ENCODE data around the gene TMEM234. TPM values are rescaled to one million over a fixed set of nuclear protein-coding genes. Genes with fewer than 3 reads are reported as not detected.
A peak's percentile ranks its signal among the peaks of the same experiment; 100 is the strongest.

Gene TMEM234
- total RNA-seq, 6 experiments from 2014 or later, result 3.4 to 7.2 (median 5.9) TPM

DNA sequence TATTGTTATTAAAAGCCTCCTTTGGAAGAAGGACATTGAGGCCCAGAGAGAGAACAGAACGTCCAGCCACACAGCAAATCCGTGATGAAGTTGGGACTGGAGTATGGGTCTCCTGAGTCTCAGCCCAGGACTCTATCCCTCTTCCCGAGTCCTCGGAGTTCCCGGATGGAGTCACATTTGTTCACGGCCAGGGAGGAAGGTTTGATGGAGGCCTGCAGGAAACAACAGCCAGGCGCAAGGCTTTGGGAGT lies 43.0 kb downstream of the TMEM234 start:
- ATAC-seq, result no peak
- Histone ChIP-seq H3K9me3 (no peaks in the 10 kb centered on the region), H3K4me1 (peaks cover 0 to 46% (median 19%) of the 10 kb centered on the region in 4 donors), H3K4me3 (peak overlapping the region; percentile 49 to 87 (median 84)), H3K27ac (peak overlapping the region; percentile 80 to 95 (median 81)), H3K27me3 (no peaks in the 10 kb centered on the region), H3K36me3 (peaks cover 0 to 15% (median 6%) of the 10 kb centered on the region in 4 donors)
- DNase-seq, result no peak
- WGBS (ENCODE audit: insufficient coverage, low coverage, low lambda C conversion rate, missing lambda C conversion rate), result 4% methylated on average over 6 of the region's 7 CpGs
- TF ChIP-seq CTCF (IDR thresholded peaks at IDR 0.05) (no peak), POLR2A (IDR thresholded peaks at IDR 0.05) (no peak)
- intact Hi-C loops (cut with DNase I), result no loop called here

DNA sequence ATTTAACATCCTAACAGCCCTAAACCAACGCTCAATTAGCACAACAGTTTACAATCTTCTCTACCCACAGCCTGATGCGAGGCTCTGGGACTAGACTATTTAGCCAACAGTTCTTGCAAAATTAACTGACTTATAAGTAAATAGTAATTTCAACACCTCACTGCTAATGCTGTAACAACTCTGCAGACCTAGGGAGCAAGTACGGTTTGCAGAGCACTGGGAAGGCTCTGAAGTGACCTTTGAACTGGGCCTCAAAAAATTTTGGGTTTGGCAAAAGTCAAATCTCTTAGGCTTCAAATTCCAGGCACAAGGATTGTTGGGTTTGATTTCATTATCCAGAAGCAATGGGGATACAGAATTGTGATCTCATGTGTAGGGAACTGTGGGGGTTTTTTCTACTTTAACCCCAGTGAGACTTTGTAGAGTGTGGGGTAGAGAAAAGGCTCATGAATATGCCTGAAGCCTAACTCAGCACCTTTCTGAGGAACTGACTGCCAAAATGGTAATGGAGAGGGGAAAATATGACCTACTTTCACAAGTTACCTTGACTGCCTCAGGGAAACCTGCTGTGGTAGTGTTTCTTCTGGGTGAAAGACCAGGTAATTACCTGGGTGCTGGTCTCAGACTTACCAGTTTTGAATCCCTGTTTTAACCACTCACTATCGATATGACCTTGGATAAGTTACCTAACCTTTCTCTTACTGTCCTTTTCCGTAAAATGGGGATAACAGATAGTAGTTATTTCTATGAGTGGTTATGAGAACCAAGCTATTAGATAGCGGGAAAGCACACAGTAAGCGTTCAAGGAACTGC lies 43.6 kb downstream of the TMEM234 start:
- H3K36me3 ChIP-seq, result peaks cover 0 to 10% (median 3%) of the 10 kb centered on the region in 4 donors
- DNase-seq (peak in 1 of 3 donors; percentile 72), ATAC-seq (peak; percentile 55 to 71 (median 58))
- H3K27me3 ChIP-seq, result no peaks in the 10 kb centered on the region
- no peaks in the 10 kb centered on the region for H3K9me3 ChIP-seq
- WGBS (ENCODE audit: insufficient coverage, low coverage, low lambda C conversion rate, missing lambda C conversion rate), result 30% methylated on average over 7 of the region's 7 CpGs
- peak overlapping the region; percentile 80 to 95 (median 81) for H3K27ac ChIP-seq
- peak overlapping the region in 2 of 3 donors; percentile 84 to 87 for H3K4me3 ChIP-seq
- peaks cover 0 to 46% (median 19%) of the 10 kb centered on the region in 4 donors for H3K4me1 ChIP-seq
- TF ChIP-seq CTCF (IDR thresholded peaks at IDR 0.05) (no peak), POLR2A (IDR thresholded peaks at IDR 0.05) (no peak)
- intact Hi-C loops (cut with DNase I), result no loop called here

GRCh38 chr1:32172621-32173245 lies 49.4 kb downstream of the TMEM234 start:
- WGBS (ENCODE audit: insufficient coverage, low coverage, low lambda C conversion rate, missing lambda C conversion rate), result 93% methylated on average over 1 of the region's 1 CpG
- Histone ChIP-seq H3K36me3 (peaks cover 0 to 41% (median 21%) of the 10 kb centered on the region in 4 donors), H3K4me1 (peaks cover 0 to 14% (median 6%) of the 10 kb centered on the region in 4 donors), H3K27me3 (no peaks in the 10 kb centered on the region), H3K9me3 (no peaks in the 10 kb centered on the region), H3K27ac (no peak overlapping the region), H3K4me3 (no peak overlapping the region)
- ATAC-seq (no peak), DNase-seq (no peak)
- TF ChIP-seq POLR2A (IDR thresholded peaks at IDR 0.05), result no peak
- no peak for TF ChIP-seq CTCF (IDR thresholded peaks at IDR 0.05)
- intact Hi-C loops (cut with DNase I), result no loop called here

DNA sequence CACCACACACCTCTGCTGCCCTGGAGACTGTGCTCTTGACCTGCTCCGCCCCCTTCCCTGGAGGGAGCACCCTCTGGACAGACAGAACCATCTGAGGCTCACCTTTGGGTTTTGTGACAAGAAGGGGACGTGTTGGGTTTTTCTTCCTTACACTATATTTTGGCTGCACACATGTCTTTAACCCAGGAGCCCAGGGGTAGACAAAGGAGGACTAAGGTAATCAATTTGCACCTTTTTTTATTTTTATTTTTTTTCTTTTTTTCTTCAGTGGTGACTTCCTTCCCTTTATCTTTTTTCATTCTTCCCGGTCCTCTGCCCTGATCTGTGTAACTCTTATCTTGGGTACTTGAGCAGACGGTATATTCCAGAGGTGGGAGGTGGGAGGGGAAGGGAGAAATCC lies 51.2 kb downstream of the TMEM234 start:
- TF ChIP-seq POLR2A (IDR thresholded peaks at IDR 0.05) (no peak), CTCF (IDR thresholded peaks at IDR 0.05) (no peak)
- Histone ChIP-seq H3K27ac (no peak overlapping the region), H3K36me3 (peaks cover 0 to 57% (median 28%) of the 10 kb centered on the region in 4 donors), H3K9me3 (no peaks in the 10 kb centered on the region), H3K4me3 (no peak overlapping the region), H3K4me1 (no peaks in the 10 kb centered on the region), H3K27me3 (no peaks in the 10 kb centered on the region)
- intact Hi-C loops (cut with DNase I), result no loop called here
- 81% methylated on average over 4 of the region's 4 CpGs for WGBS (ENCODE audit: insufficient coverage, low coverage, low lambda C conversion rate, missing lambda C conversion rate)
- DNase-seq (no peak), ATAC-seq (no peak)

Small RNA genes within 50 kb of the gene (small RNA-seq; reads per million reads assigned to genes)
- 0 reads per million in 2 experiments for gene RF00017

Other genes starting within 250 kb of the TMEM234 start
- gene KHDRBS1, start 208.5 kb downstream of the TMEM234 start, total RNA-seq, result 10 to 100 TPM; 22.8 to 38.2 (median 34.0) TPM
- 10 to 100 TPM in 1 of 6 experiments, 1 to 10 TPM in 5; 4.0 to 10.3 (median 6.3) TPM for gene TMEM39B, start 149.4 kb downstream of the TMEM234 start, total RNA-seq
- 10 to 100 TPM; 23.4 to 44.6 (median 34.0) TPM for gene KPNA6, start 114.3 kb downstream of the TMEM234 start, total RNA-seq
- 10 to 100 TPM; 26.0 to 39.6 (median 33.5) TPM for gene TXLNA, start 42.7 kb downstream of the TMEM234 start, total RNA-seq
- gene CCDC28B, start 21.8 kb downstream of the TMEM234 start, total RNA-seq, result 1 to 10 TPM in 2 of 6 experiments, under 1 TPM in 4; 0.56 to 1.3 (median 0.68) TPM
- under 1 TPM; 0.27 to 0.87 (median 0.41) TPM for gene IQCC, start 16.7 kb downstream of the TMEM234 start, total RNA-seq
- gene DCDC2B, start 13.3 kb downstream of the TMEM234 start, total RNA-seq, result not detected
- 100 to 1,000 TPM in 2 of 6 experiments, 10 to 100 TPM in 4; 67.5 to 130 (median 71.9) TPM for gene EIF3I, start 54 bp upstream of the TMEM234 start, total RNA-seq
- gene FAM167B, start 24.9 kb upstream of the TMEM234 start, total RNA-seq, result 1 to 10 TPM; 1.3 to 9.4 (median 5.2) TPM
- gene LCK, start 28.9 kb upstream of the TMEM234 start, total RNA-seq, result 1 to 10 TPM in 4 of 6 experiments, under 1 TPM in 2; 0.73 to 1.7 (median 1.1) TPM
- gene HDAC1, start 69.7 kb upstream of the TMEM234 start, total RNA-seq, result 10 to 100 TPM; 24.0 to 40.6 (median 32.4) TPM
- 10 to 100 TPM in 5 of 6 experiments, 1 to 10 TPM in 1; 10.0 to 24.4 (median 14.2) TPM for gene MARCKSL1, start 113.9 kb upstream of the TMEM234 start, total RNA-seq
- 1 to 10 TPM; 1.3 to 7.8 (median 5.3) TPM for gene FAM229A, start 140.1 kb upstream of the TMEM234 start, total RNA-seq
- gene TSSK3, start 140.2 kb upstream of the TMEM234 start, total RNA-seq, result 1 to 10 TPM in 2 of 6 experiments, under 1 TPM in 4; 0.49 to 1.6 (median 0.85) TPM
- 10 to 100 TPM; 44.5 to 73.1 (median 62.1) TPM for gene BSDC1, start 172.1 kb upstream of the TMEM234 start, total RNA-seq
- not detected for gene ZBTB8B, start 242.7 kb upstream of the TMEM234 start, total RNA-seq

Data from right lobe of liver (tissue), 6 donors.